Colonic mucosa (tissue), 4 donors: ENCODE measurements around the gene GMDS. TPM values are rescaled to one million over a fixed set of nuclear protein-coding genes. Genes with fewer than 3 reads are reported as not detected.

Experiments used
- DNase-seq: peaks from one replicate; pipeline ENCODE4 v3.0.0-alpha.2; 2020
- H3K27ac ChIP-seq: fragments of 200-600 bp; one replicate; pipeline ENCODE4 v1.8.0; 2021
- H3K27me3 ChIP-seq: fragments of 200-600 bp; one replicate; pipeline ENCODE4 v1.8.0; 2021
- H3K36me3 ChIP-seq: fragments of 200-600 bp; one replicate; pipeline ENCODE4 v1.8.0; 2021
- H3K4me1 ChIP-seq: fragments of 200-600 bp; one replicate; pipeline ENCODE4 v1.8.0; 2021; ENCODE audit warnings: mild to moderate bottlenecking
- H3K4me3 ChIP-seq: fragments of 200-600 bp; one replicate; pipeline ENCODE4 v1.8.0; 2021
- H3K9ac ChIP-seq, 2 donors: one replicate each; pipeline ENCODE4 v1.7.0; 2013; ENCODE audit warnings: control low read depth in 2 of 2, low read depth in 2 of 2, low read length in 2 of 2
- H3K9me3 ChIP-seq: fragments of 200-600 bp; one replicate; pipeline ENCODE4 v1.8.0; 2021
- CTCF ChIP-seq: fragments of 200-600 bp; IDR thresholded peaks from one replicate; pipeline ENCODE4 v1.8.0; 2022; ENCODE audit warnings: antibody characterized with exemption, mild to moderate bottlenecking
- intact Hi-C: fragments of 100-400 bp; cut with DNase I; formaldehyde crosslinking; loops from one replicate; pipeline ENCODE4 v1.14.1; 2022
- total RNA-seq, 2 donors: library from RNA; stranded (reverse); fragmentation: NEBNext Ultra II Directional in 1 of 2; extraction: Animal tissue kit (Norgen Biotek cat#: 25700) in 1 of 2; gene quantifications; one replicate each; pipeline ENCODE4 v1.2.1, GENCODE V29; 2021
- donor health status: healthy.
- donor health status: DM: no; HTN: no; CAD: no.
- donor health status: DM: no; HTN: no; CAD: no.

GMDS gene
- total RNA-seq, 2 donors from 2014 or later: 247 to 272 TPM

GRCh38 chr6:1995636-1996035 is 249.8 kb downstream of the GMDS start:
- H3K9ac ChIP-seq: no peak overlapping the region
- H3K4me1 ChIP-seq: no peaks in the 10 kb centered on the region
- H3K4me3 ChIP-seq: no peak overlapping the region
- H3K27me3 ChIP-seq: no peaks in the 10 kb centered on the region
- no peaks in the 10 kb centered on the region for H3K9me3 ChIP-seq
- no peaks in the 10 kb centered on the region for H3K36me3 ChIP-seq
- no peak overlapping the region for H3K27ac ChIP-seq
- TF ChIP-seq CTCF: no peak
- no peak for DNase-seq
- intact Hi-C loops: no loop called here

- no peak for TF ChIP-seq CTCF
- intact Hi-C loops: no loop called here
- DNase-seq: no peak
- H3K4me1 ChIP-seq: no peaks in the 10 kb centered on the region
- no peak overlapping the region for H3K9ac ChIP-seq
- H3K27me3 ChIP-seq: no peaks in the 10 kb centered on the region
- no peaks in the 10 kb centered on the region for H3K9me3 ChIP-seq
- no peak overlapping the region for H3K27ac ChIP-seq
- no peak overlapping the region for H3K4me3 ChIP-seq
- no peaks in the 10 kb centered on the region for H3K36me3 ChIP-seq
Measured at GRCh38 chr6:1993042-1993441, 252.4 kb downstream of the GMDS start.

GRCh38 chr6:1991332-1991878 is 254.0 kb downstream of the GMDS start:
- Histone ChIP-seq H3K4me3 (no peak overlapping the region), H3K27ac (no peak overlapping the region), H3K9ac (no peak overlapping the region), H3K9me3 (no peaks in the 10 kb centered on the region), H3K36me3 (no peaks in the 10 kb centered on the region), H3K4me1 (no peaks in the 10 kb centered on the region), H3K27me3 (no peaks in the 10 kb centered on the region)
- TF ChIP-seq CTCF: no peak
- intact Hi-C loops: no loop called here
- DNase-seq: no peak

- H3K4me1 ChIP-seq: no peaks in the 10 kb centered on the region
- H3K9ac ChIP-seq: no peak overlapping the region
- no peaks in the 10 kb centered on the region for H3K9me3 ChIP-seq
- H3K4me3 ChIP-seq: no peak overlapping the region
- H3K36me3 ChIP-seq: no peaks in the 10 kb centered on the region
- H3K27me3 ChIP-seq: no peaks in the 10 kb centered on the region
- DNase-seq: no peak
- intact Hi-C loops: no loop called here
- no peak for TF ChIP-seq CTCF
- no peak overlapping the region for H3K27ac ChIP-seq
Measured at GRCh38 chr6:1988843-1989242, 256.6 kb downstream of the GMDS start.

GRCh38 chr6:1987640-1988039 is 257.8 kb downstream of the GMDS start:
- TF ChIP-seq CTCF: no peak

More at GRCh38 chr6:1987640-1988039, 257.8 kb downstream of the GMDS start:
- DNase-seq: no peak
- Histone ChIP-seq H3K9me3 (no peaks in the 10 kb centered on the region), H3K9ac (no peak overlapping the region), H3K4me3 (no peak overlapping the region), H3K36me3 (no peaks in the 10 kb centered on the region), H3K4me1 (no peaks in the 10 kb centered on the region), H3K27me3 (no peaks in the 10 kb centered on the region), H3K27ac (no peak overlapping the region)
- intact Hi-C loops: no loop called here
